GM06990 (cell line): ENCODE measurements around the gene PLEKHA6.

Experiments
- DNase-seq: peaks from one replicate; pipeline ENCODE4 v3.0.0-alpha.2; 2011; ENCODE audit not compliant: insufficient read length; ENCODE audit errors: extremely low read depth
- H3K27me3 ChIP-seq: replicated peaks from 2 replicates; pipeline ENCODE4 v1.6.0; 2011; ENCODE audit warnings: low read length; ENCODE audit not compliant: control insufficient read depth, insufficient read depth
- H3K36me3 ChIP-seq: 2 replicates; pipeline ENCODE4 v1.5.1; 2011; ENCODE audit warnings: low read length; ENCODE audit not compliant: control insufficient read depth, insufficient read depth
- H3K4me3 ChIP-seq: replicated peaks from 2 replicates; pipeline ENCODE4 v1.5.1; 2011; ENCODE audit warnings: low read depth, mild to moderate bottlenecking, control low read depth, low read length
- CTCF ChIP-seq: IDR thresholded peaks from 2 replicates; pipeline ENCODE4 v1.5.1; 2011; ENCODE audit warnings: low read length, control low read depth, mild to moderate bottlenecking, inconsistent platforms; ENCODE audit not compliant: insufficient read depth, poor library complexity, severe bottlenecking

Gene PLEKHA6

DNA sequence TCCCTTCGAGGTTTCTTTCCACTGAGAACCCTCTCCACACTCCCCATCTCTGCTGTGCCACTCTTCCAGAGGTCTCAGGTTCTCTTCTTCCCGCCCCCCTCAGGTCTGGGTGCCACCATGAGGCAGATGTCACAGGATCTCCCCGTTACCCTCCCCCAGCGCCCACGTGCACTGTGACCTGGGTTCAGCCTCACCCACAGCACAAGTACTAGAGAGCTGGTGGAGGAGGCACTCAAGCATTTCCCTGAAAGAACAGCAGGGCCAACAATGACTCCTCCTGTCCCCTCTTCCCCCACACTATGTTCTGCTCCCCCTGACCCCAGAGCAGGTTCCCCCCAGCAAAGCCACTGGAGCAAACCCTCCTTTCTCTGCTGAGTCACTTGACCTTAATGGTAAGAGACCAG is 14.3 kb downstream of the PLEKHA6 start:
- DNase-seq = no peak

DNA sequence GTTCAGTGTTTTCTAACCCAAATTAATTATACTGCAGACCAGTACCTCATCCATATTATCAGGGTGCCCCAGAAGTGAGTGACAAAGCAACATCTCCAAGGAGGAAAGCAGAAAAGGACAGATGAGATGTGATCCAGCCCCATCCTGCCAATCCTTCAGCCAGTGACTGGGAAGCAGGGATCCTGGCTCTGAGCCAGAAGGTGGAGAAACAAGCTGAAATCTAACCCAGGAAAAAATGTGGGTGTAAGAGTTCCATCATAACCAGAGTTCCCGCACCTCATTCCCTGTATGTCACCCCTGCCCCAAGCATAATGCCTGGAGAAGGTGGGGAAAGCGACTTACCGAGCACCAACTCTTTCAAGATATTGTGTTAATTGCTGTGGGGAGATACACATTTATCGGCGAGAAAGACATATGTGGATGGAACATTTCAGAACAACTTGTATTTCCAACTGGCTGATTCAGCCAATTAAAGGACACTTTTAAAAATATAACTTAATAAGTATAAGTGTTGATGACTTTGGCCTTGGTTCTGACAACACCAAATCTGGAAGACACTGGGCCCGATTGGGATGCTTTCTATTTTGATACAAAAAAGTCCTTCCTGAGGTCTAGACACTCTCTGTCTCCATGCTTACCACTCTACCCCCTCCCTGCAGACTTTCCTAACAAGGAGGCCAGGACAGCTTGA is 14.9 kb downstream of the PLEKHA6 start:
- DNase-seq = no peak
- H3K4me3 ChIP-seq = no peak overlapping the region
- no peak for TF ChIP-seq CTCF
- no peaks in the 10 kb centered on the region for H3K36me3 ChIP-seq
- H3K27me3 ChIP-seq = peaks cover 4% of the 10 kb centered on the region

More for the DNA sequence above, 14.3 kb downstream of the PLEKHA6 start:
- H3K27me3 ChIP-seq = peaks cover 4% of the 10 kb centered on the region
- no peak for TF ChIP-seq CTCF
- no peaks in the 10 kb centered on the region for H3K36me3 ChIP-seq
- no peak overlapping the region for H3K4me3 ChIP-seq

DNA sequence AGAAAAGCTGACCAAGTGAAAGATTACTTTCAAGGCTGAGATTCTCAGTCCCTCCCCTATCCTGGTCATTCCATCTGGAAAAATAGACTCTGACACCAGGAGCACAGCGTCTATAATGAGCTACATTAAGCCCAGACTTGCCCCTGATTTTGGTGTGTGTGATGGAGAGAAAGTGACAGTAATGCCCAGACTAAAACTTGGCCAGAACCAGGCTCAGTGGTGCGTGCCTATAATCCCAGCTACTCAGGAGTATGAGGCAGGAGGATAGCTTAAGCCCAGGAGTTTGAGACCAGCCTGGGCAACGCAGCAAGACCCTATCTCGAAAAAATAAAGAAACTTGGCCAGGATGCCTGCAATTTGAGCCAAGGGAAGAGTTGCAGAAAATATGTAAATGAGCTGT is 15.9 kb downstream of the PLEKHA6 start:
- no peak for DNase-seq
- TF ChIP-seq CTCF = no peak
- Histone ChIP-seq H3K27me3 (peaks cover 4% of the 10 kb centered on the region), H3K36me3 (no peaks in the 10 kb centered on the region), H3K4me3 (no peak overlapping the region)

DNA sequence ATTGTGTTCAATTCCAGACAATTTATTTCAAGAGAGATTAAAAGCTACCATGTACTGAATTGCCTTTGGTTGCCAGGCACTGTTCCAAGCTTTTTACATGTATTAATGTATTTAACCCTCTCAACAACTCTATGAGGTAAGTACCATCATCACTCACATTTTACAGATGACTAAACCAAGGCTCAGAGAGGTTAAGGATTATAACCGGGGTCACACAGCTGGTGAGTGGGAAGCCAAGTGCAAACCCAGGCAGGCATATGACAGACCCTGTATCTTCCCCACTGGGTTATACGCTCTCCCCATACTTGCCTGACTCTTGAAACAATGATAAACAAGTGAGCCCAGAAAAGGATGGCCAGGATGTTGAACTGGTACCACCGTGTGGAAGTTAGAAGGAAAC is 16.5 kb downstream of the PLEKHA6 start:
- TF ChIP-seq CTCF = no peak
- no peak overlapping the region for H3K4me3 ChIP-seq
- no peak for DNase-seq
- peaks cover 4% of the 10 kb centered on the region for H3K27me3 ChIP-seq
- no peaks in the 10 kb centered on the region for H3K36me3 ChIP-seq

DNA sequence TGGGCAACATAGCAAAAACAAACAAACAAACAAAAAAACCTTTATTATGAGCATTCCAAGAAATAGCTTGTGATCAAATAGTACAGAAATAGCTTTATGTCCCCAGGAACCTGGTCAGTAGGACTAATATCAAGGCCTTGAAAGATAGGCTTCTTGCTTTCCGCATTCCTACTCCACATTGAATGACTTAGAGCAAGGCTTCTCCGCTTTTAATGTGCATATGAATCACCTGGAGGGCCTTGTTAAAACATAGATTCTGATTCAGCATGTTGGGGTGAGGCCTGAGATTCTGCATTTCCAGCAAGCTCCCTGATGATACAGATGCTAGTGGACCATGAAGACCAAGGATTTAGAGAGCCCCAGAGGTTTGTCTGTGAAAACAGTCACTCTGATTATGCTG is 17.4 kb downstream of the PLEKHA6 start:
- Histone ChIP-seq H3K27me3 (peaks cover 4% of the 10 kb centered on the region), H3K36me3 (no peaks in the 10 kb centered on the region), H3K4me3 (no peak overlapping the region)
- no peak for DNase-seq
- no peak for TF ChIP-seq CTCF

DNA sequence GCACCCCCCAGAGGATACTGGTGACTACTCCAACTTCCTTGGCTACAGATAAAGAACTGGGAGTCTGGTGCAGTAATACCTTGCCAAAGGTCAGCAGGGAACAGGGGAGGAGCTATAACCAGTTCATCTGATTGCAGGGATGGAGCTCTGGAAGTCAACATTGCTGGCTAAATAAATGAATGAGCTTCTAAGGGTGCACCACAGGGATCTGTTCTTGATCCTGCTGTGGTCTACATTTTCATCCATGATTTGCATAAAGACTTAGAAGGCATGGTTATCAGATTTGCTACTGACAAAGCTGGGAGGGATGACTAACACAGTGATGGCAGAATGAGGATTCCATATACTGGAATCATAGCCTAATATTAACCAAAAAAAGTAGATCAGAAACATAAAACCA is 18.3 kb downstream of the PLEKHA6 start:
- Histone ChIP-seq H3K4me3 (no peak overlapping the region), H3K36me3 (no peaks in the 10 kb centered on the region), H3K27me3 (peaks cover 5% of the 10 kb centered on the region)
- no peak for DNase-seq
- no peak for TF ChIP-seq CTCF
